ENCODE measurements around the gene FAM13A. TPM values are rescaled to one million over a fixed set of nuclear protein-coding genes. Genes with fewer than 3 reads are reported as not detected.
"Not testable (repeated sequence)": the region's sequence is repeated elsewhere in the genome, so short reads cannot be mapped to it uniquely, and the experiment has no call there.

The FAM13A gene
- total RNA-seq (2014; rRNA removed; shearing (Covaris generic)): 27.1 and 39.0 TPM in 2 replicates

DNA sequence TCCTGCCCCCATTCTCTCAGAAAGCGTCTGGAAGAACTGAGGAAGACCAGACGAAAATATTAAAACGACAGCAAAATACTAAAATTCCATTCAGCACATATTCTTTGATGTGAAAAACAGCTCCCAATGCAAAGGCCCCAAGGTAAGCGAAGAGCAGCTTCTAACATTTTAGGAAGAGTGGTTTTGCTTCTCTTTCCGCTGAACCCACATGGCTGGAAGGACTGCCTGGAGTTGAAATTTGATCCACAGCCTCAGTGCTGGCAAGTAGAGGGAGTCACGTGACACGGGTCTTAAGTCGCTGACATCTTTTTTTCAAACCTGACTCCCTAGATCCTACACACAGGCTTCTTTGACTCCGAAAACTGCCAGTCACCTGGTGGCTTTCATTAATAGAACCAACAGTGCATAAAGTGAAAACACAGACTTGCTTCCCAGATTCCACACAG is at the start of gene FAM13A:
Gene FAM13A, minus strand, starts transcription at position 233 of the 446 bp plus-strand sequence. Its CDS starts 221 bp downstream, at position 12.
- in situ Hi-C loops (cut with HindIII; ENCODE audit: low sequenced_read_pairs): no loop called here
- peak; percentile 99 for DNase-seq (ENCODE audit: low spot score)

DNA sequence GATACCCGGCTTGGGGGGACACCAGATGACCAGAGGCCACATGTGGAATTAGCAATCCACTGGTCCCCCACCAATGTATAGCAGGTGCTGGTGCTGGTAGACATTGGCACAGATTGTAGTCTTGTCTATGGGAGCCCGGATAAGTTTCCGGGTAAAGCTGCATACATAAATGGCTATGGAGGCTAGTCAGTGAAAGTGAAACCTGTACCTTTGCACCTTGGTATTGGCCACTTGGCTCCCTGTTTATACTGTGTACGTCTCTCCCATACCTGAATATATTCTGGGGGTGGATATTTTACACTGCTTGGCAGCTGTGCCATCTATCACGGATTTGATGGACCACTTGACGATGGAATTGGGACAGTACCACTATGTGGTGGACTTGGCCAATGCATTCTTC is 48.7 kb upstream of the FAM13A start:
- in situ Hi-C loops (cut with HindIII; ENCODE audit: low sequenced_read_pairs): no loop called here

DNA sequence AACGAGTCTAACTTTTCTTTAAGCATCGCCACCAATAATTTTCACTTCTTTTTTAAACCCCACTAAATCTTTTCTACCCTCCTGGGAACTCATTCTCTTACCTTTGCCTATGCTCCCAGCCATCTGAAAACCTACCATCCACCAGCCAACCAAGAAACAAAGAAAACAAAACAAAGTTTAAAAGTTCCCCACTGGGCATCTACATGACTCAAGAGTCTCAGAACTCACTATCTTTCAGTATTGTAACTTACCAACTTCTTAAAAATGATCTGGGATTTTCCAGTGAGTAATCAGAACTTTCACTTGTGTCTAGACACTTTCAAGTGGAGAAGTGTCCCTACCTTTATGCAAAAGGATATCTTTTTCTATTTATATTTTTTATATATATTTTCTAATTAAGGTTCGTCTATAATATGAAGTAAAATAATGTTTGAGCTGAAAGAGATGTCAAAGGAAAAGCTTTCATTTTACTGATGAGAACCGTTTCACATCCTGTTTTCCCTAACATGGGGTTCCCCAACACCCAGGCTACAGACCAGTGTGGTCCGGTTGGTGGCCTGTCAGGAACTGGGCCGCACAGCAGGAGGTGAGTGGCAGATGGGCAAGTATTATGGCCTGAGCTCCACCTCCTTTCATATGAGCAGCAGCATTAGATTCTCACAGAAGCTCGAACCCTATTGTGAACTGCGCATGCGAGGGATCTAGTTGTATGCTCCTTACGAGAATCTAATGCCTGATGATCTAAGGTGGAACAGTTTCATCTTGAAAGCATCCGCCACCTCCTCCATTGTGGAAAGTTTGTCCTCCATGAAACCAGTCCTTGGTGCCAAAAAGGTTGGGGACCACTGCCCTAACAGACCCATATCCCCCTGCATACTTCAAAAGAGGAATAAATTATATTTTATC is 44.5 kb upstream of the FAM13A start:
- no peak for DNase-seq (ENCODE audit: low spot score)
- in situ Hi-C loops (cut with HindIII; ENCODE audit: low sequenced_read_pairs): no loop called here

More for the DNA sequence above, 48.7 kb upstream of the FAM13A start:
- DNase-seq (ENCODE audit: low spot score): no peak

DNA sequence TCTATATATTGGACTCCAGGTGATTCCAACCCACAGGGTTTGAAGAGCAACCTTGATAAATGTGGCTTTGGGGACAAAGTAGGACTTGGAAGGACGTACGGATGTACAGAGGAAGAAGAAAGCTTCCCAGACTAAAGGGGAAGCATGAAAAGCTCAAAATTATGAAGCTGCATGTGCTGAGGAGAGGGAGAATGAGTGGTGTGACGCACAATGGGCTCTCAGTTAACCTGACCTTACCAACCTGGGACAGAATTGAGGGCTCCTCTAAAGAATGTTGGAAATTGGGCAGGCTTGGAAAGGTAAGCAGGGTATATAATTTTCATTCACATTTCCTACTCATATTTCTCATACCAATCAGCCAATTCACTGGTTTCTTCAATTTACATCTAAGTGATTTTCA is 43.9 kb upstream of the FAM13A start:
- in situ Hi-C loops (cut with HindIII; ENCODE audit: low sequenced_read_pairs): no loop called here

DNA sequence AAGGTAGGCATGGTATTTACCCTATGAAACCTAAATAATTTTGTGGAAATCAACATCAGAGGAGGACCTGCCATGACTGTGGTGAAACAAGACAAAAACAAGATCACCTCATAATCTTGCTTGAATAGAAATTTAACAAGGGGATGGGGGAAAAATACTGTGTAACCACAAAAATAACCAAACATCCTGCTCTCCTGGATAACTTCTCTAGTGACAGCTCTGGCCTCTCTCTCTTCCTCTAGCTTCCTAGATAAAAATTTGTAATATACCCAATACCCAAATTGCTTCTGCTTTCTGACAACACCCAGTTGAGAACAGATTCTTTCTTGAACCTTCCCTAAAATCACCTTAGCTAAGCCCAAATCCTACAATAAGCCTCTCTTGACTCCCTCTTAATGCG is 42.5 kb upstream of the FAM13A start:
- in situ Hi-C loops (cut with HindIII; ENCODE audit: low sequenced_read_pairs): no loop called here
- DNase-seq (ENCODE audit: low spot score): no peak

More for the DNA sequence above, 43.9 kb upstream of the FAM13A start:
- DNase-seq (ENCODE audit: low spot score): no peak

DNA sequence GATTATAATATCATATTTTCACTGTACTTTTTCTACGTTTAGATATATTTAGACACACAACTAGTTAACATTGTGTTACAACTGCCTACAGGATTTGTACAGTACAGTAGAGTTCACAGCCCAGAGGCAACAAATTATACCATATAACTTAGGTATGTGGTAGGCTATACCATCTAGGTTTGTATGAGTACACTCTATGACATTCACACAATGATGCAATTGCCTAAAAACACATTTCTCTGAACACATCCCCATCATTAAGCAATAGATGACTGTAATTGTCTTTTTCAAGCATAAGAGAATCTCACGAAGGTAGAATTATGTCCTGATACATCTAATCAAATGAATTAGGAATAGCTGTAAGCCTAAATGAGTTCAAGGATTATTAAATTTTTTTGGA is 42.0 kb upstream of the FAM13A start:
- in situ Hi-C loops (cut with HindIII; ENCODE audit: low sequenced_read_pairs): no loop called here
- no peak for DNase-seq (ENCODE audit: low spot score)

DNA sequence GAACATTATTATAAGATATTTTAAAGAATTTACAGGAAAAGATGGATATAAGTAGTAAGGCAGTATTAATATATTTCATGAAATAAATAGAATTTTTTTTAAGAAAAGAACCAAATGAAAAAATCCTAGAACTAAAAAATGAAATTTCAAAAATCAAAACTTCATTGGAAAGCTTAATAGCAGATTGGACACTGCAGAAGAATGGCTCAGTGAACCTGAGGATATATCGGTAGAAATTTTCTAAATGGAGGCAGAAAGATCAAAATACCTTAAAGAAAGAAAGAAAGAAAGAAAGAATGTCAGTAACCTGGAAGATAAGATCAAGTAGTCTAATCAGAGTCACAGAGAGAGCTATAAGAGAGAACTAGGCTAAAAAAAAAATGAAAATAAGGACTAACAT is 21.3 kb upstream of the FAM13A start:
- in situ Hi-C loops (cut with HindIII; ENCODE audit: low sequenced_read_pairs): no loop called here
- DNase-seq (ENCODE audit: low spot score): no peak

DNA sequence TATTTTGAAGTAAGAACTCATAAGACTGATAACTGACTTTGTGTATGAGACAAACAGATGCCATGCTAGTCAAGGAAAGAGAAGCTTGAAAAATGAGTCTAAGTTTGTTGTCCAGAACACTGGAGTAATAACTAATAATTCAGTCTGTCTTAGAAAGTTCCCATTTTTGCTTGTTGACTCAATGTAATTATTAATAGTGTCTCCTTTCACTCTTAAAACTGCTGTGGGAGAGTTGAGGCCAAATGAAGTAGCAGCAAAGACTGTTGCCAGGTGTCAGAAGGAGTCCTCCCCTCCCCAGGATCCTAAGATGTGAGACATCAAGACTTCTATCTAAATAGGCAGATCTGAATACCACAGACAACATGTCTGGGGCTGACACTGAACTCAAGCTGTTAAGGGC is 20.8 kb upstream of the FAM13A start:
- in situ Hi-C loops (cut with HindIII; ENCODE audit: low sequenced_read_pairs): no loop called here
- no peak for DNase-seq (ENCODE audit: low spot score)

DNA sequence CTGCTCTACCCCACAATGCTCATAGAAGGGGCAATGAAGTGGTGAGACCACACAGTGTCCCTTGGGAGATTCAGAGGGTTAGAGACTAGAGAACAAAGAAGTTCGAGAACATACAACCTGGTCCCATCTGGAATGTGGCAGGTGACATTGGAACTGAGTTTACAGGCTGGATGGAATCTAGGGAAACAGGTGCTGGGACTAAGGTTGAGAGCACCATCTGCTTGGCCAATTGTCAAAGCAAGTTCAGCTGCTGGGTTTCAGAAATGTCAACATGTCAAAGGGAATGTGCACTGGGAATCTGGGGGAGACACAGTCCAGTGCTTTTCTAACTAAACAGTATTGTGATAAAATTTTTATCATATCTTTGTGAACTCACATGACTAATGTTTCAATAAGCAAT is 15.9 kb upstream of the FAM13A start:
- in situ Hi-C loops (cut with HindIII; ENCODE audit: low sequenced_read_pairs): no loop called here
- no peak for DNase-seq (ENCODE audit: low spot score)

DNA sequence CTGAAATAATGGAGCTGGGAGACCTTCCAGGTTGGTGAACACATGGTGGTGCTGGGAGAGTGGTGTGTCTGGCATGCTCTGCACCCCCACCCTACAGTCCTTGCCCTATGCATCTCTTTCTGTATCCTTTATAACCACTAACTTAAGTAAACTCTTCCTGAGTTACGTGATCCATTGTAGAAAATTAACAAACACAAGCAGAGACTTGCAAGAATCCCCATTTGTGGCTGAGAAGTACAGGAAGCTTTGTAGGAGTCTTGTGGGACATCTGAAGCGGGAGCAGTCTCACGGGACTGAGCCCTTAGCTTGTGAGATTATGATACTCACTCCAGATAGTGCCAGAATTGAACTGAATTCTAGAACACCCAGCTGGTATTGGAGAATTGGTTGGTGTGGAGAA is 14.3 kb upstream of the FAM13A start:
- in situ Hi-C loops (cut with HindIII; ENCODE audit: low sequenced_read_pairs): no loop called here
- no peak for DNase-seq (ENCODE audit: low spot score)

DNA sequence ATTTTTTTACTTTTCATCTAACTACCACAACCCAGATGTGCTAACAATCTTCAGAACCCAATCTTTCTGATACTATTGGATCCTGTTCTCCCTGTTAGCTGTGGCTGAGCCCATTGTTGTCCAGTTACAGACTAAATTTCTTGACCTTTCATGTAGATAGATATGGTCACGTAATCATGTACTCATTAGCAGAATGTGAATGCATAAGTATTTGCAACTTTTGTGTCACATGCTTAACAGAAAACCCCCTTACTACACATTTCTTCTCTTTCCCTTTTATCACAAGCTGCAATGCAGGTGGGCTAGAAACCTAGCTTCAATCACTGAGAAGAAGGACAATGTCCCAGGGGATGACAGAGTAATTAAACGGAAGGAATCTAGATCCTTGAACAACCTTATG is 13.1 kb upstream of the FAM13A start:
- in situ Hi-C loops (cut with HindIII; ENCODE audit: low sequenced_read_pairs): no loop called here
- DNase-seq (ENCODE audit: low spot score): no peak

DNA sequence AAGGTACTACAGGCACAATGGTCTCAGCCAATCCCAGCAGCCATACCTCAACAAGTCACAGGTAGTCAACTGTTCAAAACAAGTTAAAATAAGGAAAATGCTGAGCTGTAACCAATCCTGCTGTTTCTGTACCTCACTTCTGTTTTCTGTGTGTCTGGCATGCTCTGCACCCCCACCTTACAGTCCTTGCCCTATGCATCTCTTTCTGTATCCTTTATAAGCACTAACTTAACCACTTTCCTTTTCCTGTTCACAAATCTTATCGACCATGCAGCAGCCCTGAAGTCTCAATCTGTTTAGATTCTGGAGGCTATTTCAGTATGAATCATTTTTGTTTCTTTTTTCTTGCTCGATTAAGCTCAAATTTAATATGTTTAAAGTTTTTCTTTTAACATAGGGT is 12.5 kb upstream of the FAM13A start:
- in situ Hi-C loops (cut with HindIII; ENCODE audit: low sequenced_read_pairs): no loop called here
- no peak for DNase-seq (ENCODE audit: low spot score)

DNA sequence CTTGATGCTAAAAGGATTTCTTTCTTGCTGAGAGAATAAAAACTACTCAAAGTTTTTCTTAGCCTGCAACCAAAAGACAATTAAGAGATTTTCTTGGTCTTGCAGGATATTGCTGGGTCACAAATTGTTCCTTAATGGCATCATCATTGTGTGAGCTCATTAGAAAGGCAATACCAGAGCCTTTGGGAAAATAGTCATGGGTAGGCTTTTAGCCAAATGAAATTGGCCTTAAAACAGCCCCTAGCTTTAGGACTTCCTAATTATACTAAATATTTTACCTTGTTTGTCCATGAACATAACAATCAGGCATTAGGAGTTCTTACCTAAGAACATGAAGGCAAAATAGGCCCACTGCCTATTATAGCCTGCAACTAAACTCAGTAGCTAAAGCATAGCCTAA is 10.4 kb upstream of the FAM13A start:
- in situ Hi-C loops (cut with HindIII; ENCODE audit: low sequenced_read_pairs): no loop called here
- DNase-seq (ENCODE audit: low spot score): peak; percentile 53

DNA sequence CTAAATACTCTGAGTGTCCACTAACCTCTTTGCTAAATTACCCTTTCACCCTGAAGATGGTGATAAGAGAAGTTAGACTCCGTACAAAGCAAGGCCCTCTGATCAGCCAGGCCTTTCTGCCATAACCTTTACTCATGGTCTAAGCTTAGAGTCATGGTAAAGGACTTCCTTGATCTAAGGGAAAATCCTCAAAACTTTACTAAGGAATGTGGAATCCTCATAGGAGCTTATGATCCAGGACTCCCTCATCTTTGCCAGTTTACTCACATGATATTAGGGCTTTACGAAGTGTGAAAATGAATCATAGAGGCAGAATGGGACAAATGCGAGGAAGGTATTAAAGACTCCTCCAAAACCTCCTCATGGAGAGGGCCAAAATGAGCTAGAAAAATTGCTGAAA is 7.9 kb upstream of the FAM13A start:
- in situ Hi-C loops (cut with HindIII; ENCODE audit: low sequenced_read_pairs): no loop called here
- DNase-seq (ENCODE audit: low spot score): no peak

DNA sequence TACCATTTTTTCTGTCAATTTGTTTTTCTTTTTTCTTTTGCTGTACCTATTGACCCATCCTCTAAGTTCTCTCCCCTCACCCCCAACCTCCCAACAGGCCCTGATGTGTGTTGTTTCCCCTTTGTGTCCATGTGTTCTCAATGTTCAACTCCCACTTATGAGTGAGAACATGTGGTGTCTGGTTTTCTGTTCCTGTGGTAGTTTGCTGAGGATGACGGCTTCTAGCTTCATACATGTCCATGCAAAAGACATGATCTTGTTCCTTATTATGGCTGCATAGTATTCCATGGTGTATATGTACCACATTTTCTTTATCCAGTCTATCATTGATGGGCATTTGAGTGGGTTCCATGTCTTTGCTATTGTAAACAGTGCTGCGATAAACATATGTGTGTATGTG is 859 bp upstream of the FAM13A start:
- DNase-seq (ENCODE audit: low spot score); in situ Hi-C loops (cut with HindIII; ENCODE audit: low sequenced_read_pairs): not testable (repeated sequence)

DNA sequence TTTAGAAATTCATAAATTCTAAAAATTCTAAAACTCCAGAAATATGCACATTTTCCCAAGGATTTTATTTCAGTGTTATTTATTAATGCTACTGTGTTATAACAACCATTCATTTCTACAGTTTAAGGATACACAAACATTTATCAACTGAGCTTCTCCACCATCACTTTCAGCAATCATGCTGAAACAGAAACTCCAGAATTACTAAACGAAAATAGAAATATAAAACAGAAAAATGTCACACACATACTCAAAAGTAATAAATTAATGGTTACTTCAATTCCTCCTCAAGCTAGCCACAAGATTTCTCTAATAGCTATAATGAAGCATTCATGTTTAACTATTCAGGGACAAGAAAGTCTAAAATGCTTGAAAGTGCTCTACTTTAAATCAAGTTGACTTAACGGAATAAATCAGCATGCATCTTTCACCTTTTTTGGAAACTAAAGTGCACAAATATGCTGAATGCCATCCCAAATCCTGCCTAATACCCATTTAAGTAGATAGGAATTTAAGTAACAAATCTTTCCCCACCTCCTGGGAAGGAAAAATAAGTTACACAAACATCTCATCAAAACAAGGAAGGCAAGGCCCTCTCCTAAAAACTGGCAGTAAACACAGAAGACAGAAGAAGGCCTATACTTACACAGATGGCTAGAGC is 563 bp downstream of the FAM13A start:
- DNase-seq (ENCODE audit: low spot score): no peak
- in situ Hi-C loops (cut with HindIII; ENCODE audit: low sequenced_read_pairs): no loop called here

DNA sequence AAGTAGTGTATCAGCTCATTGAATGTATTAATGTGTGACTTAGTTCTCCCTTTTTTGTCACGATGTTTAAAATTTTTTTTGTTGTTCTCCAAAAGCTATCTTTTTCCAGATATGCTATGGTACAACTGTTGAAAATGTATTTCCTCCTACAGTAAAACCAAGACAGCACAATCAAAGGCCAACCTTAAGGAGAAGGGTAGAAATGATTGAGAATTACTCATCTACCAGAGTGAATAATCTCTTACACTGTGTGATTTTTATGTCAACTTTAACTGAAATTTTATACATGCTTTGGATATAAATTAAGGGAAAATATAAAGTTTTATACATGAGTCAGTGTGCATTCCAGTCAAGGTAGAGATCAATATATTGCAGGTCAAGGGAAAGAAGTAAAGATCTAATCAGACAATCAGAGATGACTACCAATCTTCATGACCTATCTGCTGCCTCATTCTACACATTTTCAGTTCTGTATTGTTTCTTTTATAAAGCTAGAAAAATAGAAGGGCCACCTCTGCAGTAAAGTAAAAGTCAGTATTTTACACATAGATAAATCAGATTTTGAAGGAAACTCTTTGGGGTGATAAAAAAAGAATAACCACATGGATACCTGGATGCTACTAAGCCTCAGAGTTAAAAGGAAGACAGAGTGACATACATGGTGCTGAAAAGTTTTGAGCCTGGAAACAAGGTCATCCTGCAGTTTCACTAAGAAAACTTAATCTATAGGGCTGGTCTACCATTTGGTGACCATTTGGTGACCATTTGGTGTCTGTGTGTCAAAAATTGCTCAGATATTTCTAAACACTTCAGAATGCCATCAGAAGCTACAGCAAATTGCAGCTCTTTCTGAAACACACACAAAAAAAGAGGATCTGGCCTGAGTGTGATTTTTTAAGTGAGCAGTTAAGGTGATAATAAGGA is 1.6 kb downstream of the FAM13A start:
- DNase-seq (ENCODE audit: low spot score): peak; percentile 54
- in situ Hi-C loops (cut with HindIII; ENCODE audit: low sequenced_read_pairs): no loop called here

DNA sequence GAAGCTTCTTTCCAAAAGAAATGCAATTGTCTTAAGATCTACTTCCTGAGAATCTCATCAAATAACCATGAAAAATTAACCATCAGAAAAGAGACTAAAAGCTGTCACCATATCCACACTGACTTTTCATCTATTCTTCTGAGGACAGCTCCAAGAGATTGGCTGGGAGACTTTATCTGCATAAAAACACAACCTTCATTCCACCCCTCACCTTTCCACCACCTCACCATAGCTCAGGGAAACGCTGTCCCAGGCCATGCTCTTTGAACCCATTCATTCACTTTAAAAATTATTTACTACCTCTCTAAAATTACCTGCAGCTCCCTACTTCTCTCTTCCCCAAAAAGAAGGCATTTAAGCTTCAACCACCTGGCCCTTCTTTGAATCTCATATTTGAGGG is 2.4 kb downstream of the FAM13A start:
- in situ Hi-C loops (cut with HindIII; ENCODE audit: low sequenced_read_pairs): no loop called here
- peak; percentile 49 for DNase-seq (ENCODE audit: low spot score)

DNA sequence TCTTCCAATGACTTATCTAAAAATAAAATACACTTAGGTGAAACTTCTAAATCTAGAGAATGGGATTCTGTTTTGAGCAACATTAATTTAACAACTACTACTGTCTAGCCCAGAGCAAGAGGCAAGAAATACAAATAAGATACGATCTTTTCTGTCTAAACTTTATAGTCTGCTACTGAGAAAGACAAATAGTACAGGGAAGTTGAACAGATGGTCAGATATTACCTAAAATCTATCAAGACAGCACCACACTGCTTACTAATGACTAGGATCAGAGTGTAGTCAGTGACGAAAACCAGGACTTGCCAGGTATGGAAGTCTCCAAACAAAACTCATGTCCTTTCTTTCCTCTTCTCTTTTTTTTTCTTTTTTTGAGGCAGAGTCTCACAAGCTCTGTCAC is 7.1 kb downstream of the FAM13A start:
- in situ Hi-C loops (cut with HindIII; ENCODE audit: low sequenced_read_pairs): no loop called here
- DNase-seq (ENCODE audit: low spot score): no peak

Data from G401 (cell line).